ENCODE data around the gene PROCR.
"Not testable (repeated sequence)": the region's sequence is repeated elsewhere in the genome, so short reads cannot be mapped to it uniquely, and the experiment has no call there.

PROCR gene

DNA sequence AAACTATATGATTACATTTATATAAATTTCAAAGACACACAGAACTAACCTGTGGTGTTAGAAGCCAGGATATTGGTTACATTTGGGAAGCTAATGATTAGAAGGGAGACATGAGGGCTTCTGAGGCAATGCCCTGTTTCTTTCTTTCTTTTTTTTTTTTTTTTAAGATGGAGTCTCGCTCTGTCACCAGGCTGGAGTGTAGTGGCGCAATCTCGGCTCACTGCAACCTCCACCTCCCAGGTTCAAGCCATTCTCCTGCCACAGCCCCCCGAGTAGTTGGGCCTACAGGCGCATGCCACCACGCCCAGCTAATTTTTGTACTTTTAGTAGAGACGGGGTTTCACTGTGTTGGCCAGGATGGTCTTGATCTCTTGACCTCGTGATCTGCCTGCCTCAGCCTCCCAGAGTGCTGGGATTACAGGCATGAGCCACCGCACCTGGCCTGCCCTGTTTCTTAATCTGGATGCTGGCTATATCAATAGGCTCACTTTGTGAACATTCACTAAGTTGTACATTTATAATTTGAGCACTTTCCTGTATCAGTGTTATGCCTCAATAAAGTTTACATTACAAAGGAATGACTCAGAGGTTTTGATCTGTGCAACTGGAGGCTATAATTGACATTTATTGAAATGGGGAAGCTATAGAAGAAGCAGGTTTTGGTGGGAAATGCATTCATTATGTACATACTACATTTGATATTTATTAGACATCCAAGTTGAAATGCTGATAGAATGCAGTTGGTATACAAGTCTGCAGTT, 21.3 kb downstream of the PROCR start:
- not testable (repeated sequence) for DNase-seq (ENCODE audit: low read depth)

DNA sequence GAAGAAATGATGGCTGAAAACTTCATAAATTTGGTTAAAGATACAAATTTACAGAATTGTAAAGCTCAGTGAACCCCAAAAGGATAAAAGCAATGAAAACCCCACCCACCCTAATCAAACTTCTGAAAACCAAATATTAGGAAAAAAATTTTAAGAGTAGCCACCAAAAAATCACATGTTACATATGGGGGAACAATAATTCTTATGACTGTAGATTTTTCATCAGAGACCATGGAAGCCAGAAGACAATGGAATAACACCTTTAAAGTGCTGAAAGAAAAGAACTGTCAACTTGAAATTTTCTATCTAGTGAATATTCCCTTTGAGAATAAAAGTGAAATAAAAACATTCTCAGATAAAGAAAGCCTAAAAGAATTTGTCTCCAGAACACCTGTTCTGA, 24.4 kb downstream of the PROCR start:
- DNase-seq (ENCODE audit: low read depth) = no peak

DNA sequence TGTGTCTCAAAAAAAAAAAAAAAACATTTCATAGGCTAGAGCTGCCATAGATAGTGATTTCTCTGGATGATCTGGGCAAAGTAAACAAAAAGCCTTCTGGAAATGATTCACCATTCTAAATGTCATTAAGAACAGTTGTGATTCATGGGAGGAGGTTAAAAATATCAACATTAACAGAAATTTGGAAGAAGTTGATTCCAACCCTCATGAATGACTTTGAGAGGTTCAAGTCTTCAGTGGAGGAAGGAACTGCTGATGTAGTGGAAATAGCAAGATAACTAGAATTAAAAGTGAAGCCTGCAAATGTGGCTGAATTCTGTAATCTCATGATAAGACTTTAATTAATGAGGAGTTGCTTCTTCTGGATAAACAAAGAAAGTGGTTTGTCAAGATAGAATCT, 27.9 kb downstream of the PROCR start:
- DNase-seq (ENCODE audit: low read depth) = no peak

DNA sequence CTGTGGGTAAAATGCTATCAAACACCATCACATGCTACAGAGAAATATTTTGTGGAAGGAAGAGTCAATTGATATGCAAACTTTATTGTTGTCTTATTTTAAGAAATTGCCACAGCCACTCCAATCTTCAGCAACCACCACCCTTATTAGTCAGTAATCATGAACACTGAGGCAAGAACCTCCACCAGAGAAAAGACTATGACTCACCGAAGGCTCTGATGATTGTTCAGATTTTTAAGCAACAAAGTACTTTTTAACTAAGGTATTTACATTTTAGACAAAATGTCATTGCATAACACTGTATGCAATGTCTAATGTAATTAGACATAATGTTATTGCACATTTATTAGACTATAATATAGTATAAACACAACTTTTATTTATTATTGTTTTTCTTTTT, 28.4 kb downstream of the PROCR start:
- peak; percentile 8 for DNase-seq (ENCODE audit: low read depth)

DNA sequence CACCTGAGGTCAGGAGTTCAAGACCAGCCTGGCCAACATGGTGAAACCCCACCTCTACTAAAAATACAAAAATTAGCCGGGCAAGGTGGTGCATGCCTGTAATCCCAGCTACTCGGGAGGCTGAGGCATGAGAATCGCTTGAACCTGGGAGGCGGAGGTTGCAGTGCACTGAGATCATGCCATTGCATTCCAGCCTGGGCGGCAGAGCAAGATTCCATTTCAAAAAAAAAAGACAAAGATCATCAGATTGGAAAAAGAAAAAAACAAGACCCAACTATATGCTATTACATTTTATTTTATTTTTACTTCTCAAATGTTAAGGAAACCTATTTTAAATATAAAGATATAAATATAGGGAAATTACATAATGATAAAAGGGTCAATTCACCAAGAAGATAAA, 29.6 kb downstream of the PROCR start:
- not testable (repeated sequence) for DNase-seq (ENCODE audit: low read depth)

DNA sequence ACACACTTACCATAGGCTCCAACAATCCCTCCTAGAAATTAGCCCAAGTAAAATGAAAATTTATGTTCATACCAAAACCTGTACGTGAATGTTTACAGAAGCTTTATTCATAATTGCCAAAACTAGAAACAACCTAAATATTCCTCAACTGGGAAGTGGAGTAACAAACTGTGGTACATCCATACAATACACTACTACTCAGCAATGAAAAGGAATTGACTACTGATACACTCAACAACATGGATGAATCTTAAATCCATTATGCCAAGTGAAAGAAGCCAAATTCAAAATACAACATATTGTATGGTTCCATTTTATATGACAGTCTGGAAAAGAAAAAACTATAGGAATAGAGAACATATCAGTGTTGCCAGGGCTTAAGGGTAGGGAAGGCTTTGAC, 34.9 kb downstream of the PROCR start:
- DNase-seq (ENCODE audit: low read depth) = no peak

DNA sequence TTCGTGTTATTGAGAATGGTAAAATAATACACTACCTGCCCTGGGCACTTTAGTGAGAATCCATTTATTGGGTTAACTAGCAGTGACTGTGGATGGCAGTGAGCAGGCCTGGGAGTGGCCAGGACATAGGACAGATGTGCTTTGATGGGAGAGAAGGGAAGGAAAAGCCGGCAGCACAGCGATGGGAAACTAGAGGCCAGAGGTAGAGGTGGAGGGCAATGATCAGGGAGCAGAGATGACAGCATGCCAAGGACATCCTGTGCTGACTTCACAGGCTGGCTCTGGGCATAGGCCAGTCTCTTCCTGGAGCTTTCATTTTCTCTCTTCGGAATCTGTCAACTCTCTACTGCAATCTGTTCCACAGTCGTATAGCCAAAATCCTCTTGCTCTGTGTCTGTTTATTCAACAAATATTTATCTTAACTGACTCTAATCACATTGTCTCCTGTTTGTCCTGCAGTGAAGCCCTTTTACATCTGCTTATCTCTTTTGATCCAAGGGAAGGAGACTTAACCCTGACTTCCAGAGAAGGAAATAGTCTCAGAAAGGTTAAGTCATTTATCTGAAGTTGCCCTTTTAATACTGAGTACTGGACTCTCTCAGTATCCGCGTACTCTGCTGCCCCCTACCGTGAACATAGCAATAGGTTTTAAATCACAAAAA, 36.2 kb downstream of the PROCR start:
- DNase-seq (ENCODE audit: low read depth) = peak; percentile 72

DNA sequence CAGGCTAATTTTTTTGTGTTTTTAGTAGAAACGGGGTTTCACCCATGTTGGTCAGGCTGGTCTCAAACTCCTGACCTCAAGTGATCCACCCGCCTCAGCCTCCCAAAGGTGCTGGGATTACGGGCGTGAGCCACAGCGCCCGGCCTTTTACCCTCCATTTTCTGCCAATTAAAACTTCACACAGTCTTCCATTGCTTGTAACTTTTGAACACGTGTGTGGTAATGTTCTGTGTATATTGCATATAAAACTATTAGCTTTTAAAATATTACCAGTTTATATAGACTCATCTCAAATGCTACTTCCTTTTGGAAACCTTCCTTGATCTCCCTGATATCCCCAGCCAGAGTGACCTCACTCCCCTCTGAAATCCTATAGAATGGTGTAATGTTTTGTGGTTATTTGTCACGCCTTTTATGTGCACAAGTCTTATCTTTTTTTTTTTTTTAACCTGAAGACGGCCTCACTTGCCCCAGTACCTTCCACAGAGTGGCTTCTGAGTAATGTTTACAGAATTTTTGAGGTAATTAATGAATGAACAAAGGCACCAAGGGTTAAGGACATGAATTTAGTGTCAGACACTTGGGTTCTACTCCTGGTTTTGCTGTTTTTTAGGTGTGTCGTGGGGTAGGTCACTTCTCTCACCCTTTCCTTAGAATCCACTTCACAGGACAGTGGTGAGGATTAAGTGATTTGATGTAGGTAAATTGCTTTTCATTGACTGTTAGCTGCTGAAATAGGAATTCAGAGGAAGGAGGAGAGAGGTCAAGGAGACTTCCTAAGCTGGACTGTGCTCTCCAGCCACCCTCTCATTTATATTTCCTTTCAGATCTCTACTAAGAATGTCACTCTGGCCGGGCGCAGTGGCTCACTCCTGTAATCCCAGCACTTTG, 43.4 kb downstream of the PROCR start:
- DNase-seq (ENCODE audit: low read depth) = no peak

DNA sequence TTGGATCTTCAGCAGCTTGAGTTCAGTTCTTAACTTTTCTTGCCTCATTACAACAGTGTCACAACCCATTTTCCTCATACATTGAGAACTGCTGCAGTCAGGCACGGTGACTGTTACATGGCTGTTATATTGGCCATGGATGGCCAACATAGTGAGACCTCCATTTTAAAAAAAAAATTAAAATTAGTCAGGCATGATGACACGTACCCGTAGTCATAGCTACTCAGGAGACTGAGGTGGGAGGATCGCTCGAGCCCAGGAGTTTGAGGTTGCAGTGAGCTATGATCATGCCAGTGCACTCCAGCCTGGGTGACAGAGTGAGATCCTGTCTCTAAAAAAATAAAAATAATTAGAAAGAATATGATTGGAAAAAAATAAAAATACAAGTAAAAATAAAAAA, 44.7 kb downstream of the PROCR start:
- DNase-seq (ENCODE audit: low read depth) = no peak

DNA sequence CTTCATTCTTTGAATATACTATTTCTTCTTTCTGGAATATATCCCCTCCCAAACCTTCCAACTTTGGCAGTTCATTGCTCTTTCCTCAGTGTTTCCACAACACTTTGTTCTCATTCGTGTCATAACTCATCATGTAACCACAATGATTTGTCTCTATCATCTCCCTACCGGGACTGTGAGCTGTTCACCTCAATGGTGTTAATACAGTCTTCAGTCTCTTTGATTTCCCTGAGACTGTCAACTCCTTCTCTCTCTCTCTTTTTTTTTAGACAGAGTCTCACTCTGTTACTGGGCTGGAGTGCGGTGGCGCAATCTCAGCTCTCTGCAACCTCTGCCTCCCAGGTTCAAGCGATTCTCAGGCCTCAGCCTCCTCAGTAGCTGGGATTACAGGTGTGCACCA, 52.1 kb downstream of the PROCR start:
- no peak for DNase-seq (ENCODE audit: low read depth)

DNA sequence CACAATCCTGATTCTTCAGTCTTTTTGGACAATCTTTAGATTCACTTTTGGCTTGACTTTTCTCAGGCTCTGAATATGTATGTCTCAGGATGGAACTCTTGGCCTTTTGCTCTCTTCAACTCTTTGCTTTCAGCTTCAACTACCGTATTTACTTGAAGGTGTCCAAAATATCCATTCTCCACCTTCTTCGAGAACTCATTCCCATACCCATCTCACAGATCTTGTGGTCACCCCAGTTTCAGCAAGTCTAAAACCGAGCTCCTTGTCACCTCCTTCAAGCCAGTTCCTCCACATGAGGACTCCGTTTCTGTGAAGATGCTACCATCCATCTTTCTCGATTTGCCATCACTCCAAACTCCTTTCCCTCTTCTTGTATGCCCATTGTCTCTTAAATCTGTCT, 52.7 kb downstream of the PROCR start:
- DNase-seq (ENCODE audit: low read depth) = no peak

DNA sequence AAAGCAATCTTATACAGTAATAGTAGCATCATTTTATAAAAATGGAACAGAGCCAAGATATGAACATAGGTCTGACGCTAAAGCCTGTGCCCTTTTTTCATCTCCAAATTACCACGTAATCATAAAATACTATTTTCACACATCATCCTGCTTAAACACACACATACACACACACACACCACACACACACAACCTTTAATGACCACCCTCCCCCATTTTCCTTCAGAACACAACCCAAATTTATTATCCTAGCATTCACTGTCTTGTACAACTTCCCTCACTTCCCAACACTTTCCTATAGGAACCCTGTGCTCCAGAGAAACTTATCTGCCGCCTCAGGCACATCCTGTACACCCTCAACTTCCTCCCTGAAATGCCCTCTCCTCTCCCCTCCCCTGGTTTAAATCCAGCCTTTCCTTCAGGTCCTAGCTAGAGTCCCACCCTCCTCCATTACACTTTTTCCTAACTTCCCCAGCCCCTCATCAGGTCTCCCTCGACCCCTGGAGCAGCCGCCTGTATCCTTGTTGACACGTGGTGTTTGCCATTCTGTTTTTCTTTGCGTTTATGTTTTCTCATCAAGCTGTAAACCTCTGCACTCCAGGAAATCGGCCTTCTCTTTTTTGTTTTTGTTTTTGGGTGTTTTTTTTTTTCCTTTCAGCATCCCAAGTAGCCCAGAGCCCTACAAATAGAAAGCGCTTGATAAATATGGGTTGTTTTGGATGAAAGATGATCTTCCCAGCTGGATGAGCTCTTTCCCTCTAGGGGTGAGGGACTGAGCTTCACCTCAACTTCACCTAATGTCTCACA, 53.6 kb downstream of the PROCR start:
- no peak for DNase-seq (ENCODE audit: low read depth)

DNA sequence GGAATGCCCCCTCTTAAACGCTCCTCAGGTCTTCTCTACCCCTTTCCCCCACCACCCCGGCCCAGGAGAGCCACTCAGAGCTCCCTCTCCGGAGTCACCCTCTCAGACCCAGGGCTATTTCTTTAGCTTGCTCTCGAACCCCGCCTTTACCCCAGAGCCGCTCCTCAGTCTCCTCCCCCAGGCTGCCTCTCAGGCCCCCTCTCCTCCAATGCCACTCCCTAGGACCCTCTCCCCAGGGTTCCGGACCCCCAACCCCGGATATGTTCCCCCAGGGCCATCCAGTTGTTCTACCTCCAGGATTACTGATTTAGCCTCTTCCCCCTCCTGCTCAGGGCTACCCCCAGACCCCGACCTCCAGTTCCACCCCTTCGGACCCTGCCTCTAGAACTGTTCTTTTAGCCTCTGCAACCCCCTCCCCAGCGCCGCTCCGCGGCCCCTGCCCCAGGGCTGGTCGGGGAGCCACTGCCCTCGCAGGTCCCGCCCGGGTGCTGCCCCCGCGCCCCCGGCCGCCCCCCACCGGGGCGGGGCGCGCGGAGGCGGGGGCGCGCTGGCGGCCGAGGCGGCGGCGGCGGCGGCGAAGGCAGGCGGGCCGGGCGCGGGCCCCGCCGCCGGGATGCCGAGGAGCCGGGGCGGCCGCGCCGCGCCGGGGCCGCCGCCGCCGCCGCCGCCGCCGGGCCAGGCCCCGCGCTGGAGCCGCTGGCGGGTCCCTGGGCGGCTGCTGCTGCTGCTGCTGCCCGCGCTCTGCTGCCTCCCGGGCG, 54.4 kb downstream of the PROCR start, which contains the start of gene MMP24:
Gene MMP24 (plus strand): TSS at position 565 of the 758 bp plus-strand sequence. CDS start 49 bp downstream, at position 614.
- no peak for DNase-seq (ENCODE audit: low read depth)

Data from fibroblast of the conjunctiva (primary cell).